Tibial artery (tissue), 4 donors: ENCODE data around the gene DNAJC15.

Experiments
- DNase-seq, 2 donors: peaks; one replicate each; pipeline ENCODE4 v3.0.0-alpha.2; 2019
- H3K27ac ChIP-seq, 2 donors: fragments of 200-600 bp; sonication (generic) in 1 of 2; 1 replicate in 1 of 2; 2 replicates in 1 of 2; pipeline ENCODE4 v1.5.1; 2018 to 2019; ENCODE audit warnings: mild to moderate bottlenecking in 1 of 2
- H3K27me3 ChIP-seq, 2 donors: fragments of 200-600 bp; sonication (generic) in 1 of 2; one replicate each; pipeline versions ENCODE4 v1.5.1 to v1.6.0; 2016 to 2019
- H3K36me3 ChIP-seq, 3 donors: fragments of 200-600 bp; sonication (generic) in 2 of 3; one replicate each; pipeline ENCODE4 v1.5.1; 2016 to 2019; ENCODE audit warnings: mild to moderate bottlenecking in 2 of 3
- H3K4me1 ChIP-seq, 4 donors: fragments of 200-600 bp; sonication (generic) in 2 of 4; 1 replicate in 3 of 4; 2 replicates in 1 of 4; pipeline ENCODE4 v1.5.1; 2016 to 2019
- H3K4me3 ChIP-seq, 2 donors: fragments of 200-600 bp; sonication (generic) in 1 of 2; 1 replicate in 1 of 2; 2 replicates in 1 of 2; pipeline ENCODE4 v1.5.1; 2018 to 2019; ENCODE audit warnings: mild to moderate bottlenecking in 2 of 2
- H3K9me3 ChIP-seq, 3 donors: fragments of 200-600 bp; sonication (generic) in 1 of 3; one replicate each; pipeline ENCODE4 v1.5.1; 2016 to 2019
- intact Hi-C: fragments of 100-400 bp; cut with DNase I; formaldehyde crosslinking; loops from one replicate; pipeline ENCODE4 v1.15.0; 2023; ENCODE audit warnings: low total_unique reads
- TF ChIP-seq, protein P1 (sequence below), 2 experiments: fragments of 200-600 bp in 1 of 2; fragments of 450-650 bp in 1 of 2; IDR thresholded peaks; one replicate each; pipeline ENCODE4 v1.5.1; 2017 to 2019; ENCODE audit warnings: antibody characterized with exemption in 2 of 2, mild to moderate bottlenecking in 1 of 2, moderate library complexity in 1 of 2

The DNAJC15 gene

DNA sequence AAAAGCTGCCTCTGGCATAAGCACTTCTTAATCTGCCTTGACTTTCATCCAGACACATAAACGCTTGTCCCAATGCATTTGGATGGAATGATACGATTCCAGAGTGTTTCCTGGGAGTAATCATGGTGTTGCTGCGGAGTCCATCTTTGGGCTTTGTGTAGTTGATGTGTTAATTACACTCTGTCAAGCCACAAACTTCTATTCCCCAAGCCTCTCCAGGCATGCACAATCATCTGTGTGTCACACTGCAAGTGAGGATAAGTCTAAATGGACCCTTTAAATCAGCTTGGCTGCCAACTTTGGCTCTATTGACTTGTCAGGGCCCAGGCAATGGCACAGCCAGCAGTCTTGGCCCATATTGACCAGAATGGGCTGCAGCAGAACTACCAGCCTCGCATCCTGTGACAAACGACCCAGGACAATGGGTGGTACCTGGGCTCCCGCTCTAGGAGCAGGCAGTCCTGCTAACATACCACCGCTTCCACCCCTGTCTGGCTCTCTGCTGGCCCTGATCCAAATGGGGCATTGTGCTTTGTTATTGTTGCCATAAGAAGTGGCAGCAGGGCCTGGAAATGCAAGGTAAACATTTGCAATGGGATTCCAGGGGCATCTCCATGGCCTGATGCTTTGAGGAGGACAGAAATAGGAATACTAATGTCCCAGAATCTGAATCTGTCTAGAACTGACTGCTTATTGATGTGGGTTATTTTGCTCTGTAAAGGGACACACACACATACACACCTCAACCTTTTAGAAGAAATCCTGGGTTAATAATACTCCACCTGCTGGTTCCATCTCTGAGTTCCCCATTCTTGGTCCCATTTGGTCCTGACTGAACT is 127.2 kb downstream of the DNAJC15 start:
- H3K4me1 ChIP-seq: no peaks in the 10 kb centered on the region
- intact Hi-C loops: no loop called here
- H3K27ac ChIP-seq: no peak overlapping the region
- no peaks in the 10 kb centered on the region for H3K36me3 ChIP-seq
- H3K4me3 ChIP-seq: no peak overlapping the region
- no peak for DNase-seq
- H3K9me3 ChIP-seq: no peaks in the 10 kb centered on the region
- TF ChIP-seq, protein P1, sequence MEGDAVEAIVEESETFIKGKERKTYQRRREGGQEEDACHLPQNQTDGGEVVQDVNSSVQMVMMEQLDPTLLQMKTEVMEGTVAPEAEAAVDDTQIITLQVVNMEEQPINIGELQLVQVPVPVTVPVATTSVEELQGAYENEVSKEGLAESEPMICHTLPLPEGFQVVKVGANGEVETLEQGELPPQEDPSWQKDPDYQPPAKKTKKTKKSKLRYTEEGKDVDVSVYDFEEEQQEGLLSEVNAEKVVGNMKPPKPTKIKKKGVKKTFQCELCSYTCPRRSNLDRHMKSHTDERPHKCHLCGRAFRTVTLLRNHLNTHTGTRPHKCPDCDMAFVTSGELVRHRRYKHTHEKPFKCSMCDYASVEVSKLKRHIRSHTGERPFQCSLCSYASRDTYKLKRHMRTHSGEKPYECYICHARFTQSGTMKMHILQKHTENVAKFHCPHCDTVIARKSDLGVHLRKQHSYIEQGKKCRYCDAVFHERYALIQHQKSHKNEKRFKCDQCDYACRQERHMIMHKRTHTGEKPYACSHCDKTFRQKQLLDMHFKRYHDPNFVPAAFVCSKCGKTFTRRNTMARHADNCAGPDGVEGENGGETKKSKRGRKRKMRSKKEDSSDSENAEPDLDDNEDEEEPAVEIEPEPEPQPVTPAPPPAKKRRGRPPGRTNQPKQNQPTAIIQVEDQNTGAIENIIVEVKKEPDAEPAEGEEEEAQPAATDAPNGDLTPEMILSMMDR (IDR thresholded peaks at IDR 0.05): no peak
- H3K27me3 ChIP-seq: no peaks in the 10 kb centered on the region

DNA sequence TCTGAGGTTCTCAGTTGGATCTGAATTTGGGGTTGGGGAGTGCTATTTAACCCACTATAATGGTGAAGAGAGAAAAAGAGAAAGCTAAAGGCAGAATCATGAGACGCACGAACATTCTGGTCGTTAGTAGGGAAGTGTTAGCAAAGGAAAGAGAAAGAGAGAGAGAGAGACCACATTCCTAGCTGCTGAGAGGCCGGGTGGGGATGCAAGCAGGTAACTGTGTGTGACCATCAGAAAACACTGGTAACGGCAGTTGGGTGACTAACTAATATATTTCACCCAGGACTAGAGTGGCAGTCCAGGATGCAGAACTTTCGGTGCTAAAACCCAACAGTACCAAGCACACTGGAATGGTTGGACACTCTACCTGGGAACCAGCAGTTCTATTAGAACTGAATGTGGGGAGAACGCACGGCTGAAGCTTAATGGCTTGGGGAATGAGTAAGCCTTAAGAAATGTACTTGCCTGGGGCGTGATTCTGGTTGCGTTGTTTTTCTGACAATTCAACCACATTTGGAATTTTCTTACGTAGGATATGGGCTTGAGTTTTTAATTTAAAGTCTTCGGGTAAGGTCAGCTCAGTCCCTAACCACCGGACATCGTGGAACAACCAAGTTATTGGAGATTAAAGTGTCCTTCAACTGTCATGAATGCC is 130.2 kb downstream of the DNAJC15 start:
- no peaks in the 10 kb centered on the region for H3K4me1 ChIP-seq
- no peaks in the 10 kb centered on the region for H3K9me3 ChIP-seq
- H3K36me3 ChIP-seq: no peaks in the 10 kb centered on the region
- TF ChIP-seq, protein P1 (IDR thresholded peaks at IDR 0.05): no peak
- no peak overlapping the region for H3K27ac ChIP-seq
- no peak overlapping the region for H3K4me3 ChIP-seq
- no peaks in the 10 kb centered on the region for H3K27me3 ChIP-seq
- no peak for DNase-seq
- intact Hi-C loops: no loop called here

GRCh38 chr13:43154156-43154651 is 130.8 kb downstream of the DNAJC15 start:
- Histone ChIP-seq H3K9me3 (no peaks in the 10 kb centered on the region), H3K27ac (no peak overlapping the region), H3K36me3 (no peaks in the 10 kb centered on the region), H3K4me3 (no peak overlapping the region), H3K4me1 (no peaks in the 10 kb centered on the region), H3K27me3 (no peaks in the 10 kb centered on the region)
- TF ChIP-seq, protein P1 (IDR thresholded peaks at IDR 0.05): no peak
- intact Hi-C loops: no loop called here
- DNase-seq: no peak

DNA sequence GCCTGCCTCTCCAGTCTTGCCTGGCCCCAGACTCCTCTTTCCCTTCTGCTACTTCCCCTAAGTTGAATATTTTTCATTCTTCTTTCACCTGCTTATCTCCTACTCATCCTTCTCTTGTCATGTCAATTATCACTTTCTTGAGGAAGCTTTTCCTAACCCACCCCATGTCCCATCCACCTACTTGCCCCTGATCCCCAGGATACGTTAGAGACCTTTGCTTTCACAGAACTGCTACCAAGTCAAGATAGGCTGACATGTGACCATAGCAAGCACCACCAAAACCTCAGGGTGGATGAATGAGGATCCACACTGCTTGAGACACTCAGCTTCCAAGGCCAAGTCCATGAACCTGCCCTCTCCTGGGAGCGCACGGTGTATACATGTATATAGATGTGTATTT is 131.5 kb downstream of the DNAJC15 start:
- H3K27me3 ChIP-seq: no peaks in the 10 kb centered on the region
- no peaks in the 10 kb centered on the region for H3K36me3 ChIP-seq
- no peak overlapping the region for H3K4me3 ChIP-seq
- no peak overlapping the region for H3K27ac ChIP-seq
- H3K4me1 ChIP-seq: no peaks in the 10 kb centered on the region
- DNase-seq: no peak
- intact Hi-C loops: no loop called here
- no peaks in the 10 kb centered on the region for H3K9me3 ChIP-seq
- TF ChIP-seq, protein P1 (IDR thresholded peaks at IDR 0.05): no peak

- intact Hi-C loops: no loop called here
- TF ChIP-seq, protein P1 (IDR thresholded peaks at IDR 0.05): no peak
- Histone ChIP-seq H3K36me3 (no peaks in the 10 kb centered on the region), H3K4me3 (no peak overlapping the region), H3K4me1 (no peaks in the 10 kb centered on the region), H3K27ac (no peak overlapping the region), H3K9me3 (no peaks in the 10 kb centered on the region), H3K27me3 (no peaks in the 10 kb centered on the region)
- no peak for DNase-seq
Measured at GRCh38 chr13:43156916-43157315, 133.5 kb downstream of the DNAJC15 start.
